ENCODE measurements around the gene NHLRC2.
"Not testable (repeated sequence)": the region's sequence is repeated elsewhere in the genome, so short reads cannot be mapped to it uniquely, and the experiment has no call there.

NHLRC2 gene

GRCh38 chr10:113912582-113912981, 58.1 kb downstream of the NHLRC2 start:
- no peak for DNase-seq

GRCh38 chr10:113914956-113915355, 60.5 kb downstream of the NHLRC2 start:
- no peak for DNase-seq

GRCh38 chr10:113915540-113915939, 61.1 kb downstream of the NHLRC2 start:
- no peak for DNase-seq

- no peak for DNase-seq
Measured at GRCh38 chr10:113916053-113916452, 61.6 kb downstream of the NHLRC2 start.

GRCh38 chr10:113917636-113918035, 63.2 kb downstream of the NHLRC2 start:
- no peak for DNase-seq

- DNase-seq, result no peak
Measured at GRCh38 chr10:113920114-113920513, 65.7 kb downstream of the NHLRC2 start.

GRCh38 chr10:113920875-113921274, 66.4 kb downstream of the NHLRC2 start:
- DNase-seq, result no peak

GRCh38 chr10:113921561-113922370, 67.3 kb downstream of the NHLRC2 start:
- DNase-seq, result no peak

- no peak for DNase-seq
Measured at GRCh38 chr10:113922787-113923570, 68.5 kb downstream of the NHLRC2 start.

- DNase-seq, result no peak
Measured at GRCh38 chr10:113924186-113924585, 69.7 kb downstream of the NHLRC2 start.

GRCh38 chr10:113924664-113925063, 70.2 kb downstream of the NHLRC2 start:
- no peak for DNase-seq

- DNase-seq, result no peak
Measured at GRCh38 chr10:113927440-113927839, 73.0 kb downstream of the NHLRC2 start.

- DNase-seq, result no peak
Measured at GRCh38 chr10:113928830-113929229, 74.4 kb downstream of the NHLRC2 start.

- DNase-seq, result no peak
Measured at GRCh38 chr10:113929522-113929921, 75.1 kb downstream of the NHLRC2 start.

GRCh38 chr10:113930482-113931057, 76.1 kb downstream of the NHLRC2 start:
- DNase-seq, result no peak

- DNase-seq, result no peak
Measured at GRCh38 chr10:113932854-113933253, 78.4 kb downstream of the NHLRC2 start.

- no peak for DNase-seq
Measured at GRCh38 chr10:113933894-113934532, 79.6 kb downstream of the NHLRC2 start.

- no peak for DNase-seq
Measured at GRCh38 chr10:113937258-113937657, 82.8 kb downstream of the NHLRC2 start.

- DNase-seq, result no peak
Measured at GRCh38 chr10:113937756-113938155, 83.3 kb downstream of the NHLRC2 start.

GRCh38 chr10:113939212-113939860, 84.9 kb downstream of the NHLRC2 start:
- DNase-seq, result no peak

GRCh38 chr10:113941140-113941539, 86.7 kb downstream of the NHLRC2 start:
- DNase-seq, result no peak

GRCh38 chr10:113943196-113943595, 88.7 kb downstream of the NHLRC2 start:
- not testable (repeated sequence) for DNase-seq
